C4-2B (cell line): ENCODE data around the gene ABHD12.

ENCODE experiments used
- ZFX ChIP-seq: fragments of 450-650 bp; IDR thresholded peaks from 2 replicates; pipeline ENCODE4 v1.6.1; 2017
- TF ChIP-seq, protein P1 (sequence below): fragments of 450-650 bp; conservative IDR thresholded peaks from 2 replicates; pipeline ENCODE4 v1.5.1; 2017; ENCODE audit warnings: mild to moderate bottlenecking

DNA sequence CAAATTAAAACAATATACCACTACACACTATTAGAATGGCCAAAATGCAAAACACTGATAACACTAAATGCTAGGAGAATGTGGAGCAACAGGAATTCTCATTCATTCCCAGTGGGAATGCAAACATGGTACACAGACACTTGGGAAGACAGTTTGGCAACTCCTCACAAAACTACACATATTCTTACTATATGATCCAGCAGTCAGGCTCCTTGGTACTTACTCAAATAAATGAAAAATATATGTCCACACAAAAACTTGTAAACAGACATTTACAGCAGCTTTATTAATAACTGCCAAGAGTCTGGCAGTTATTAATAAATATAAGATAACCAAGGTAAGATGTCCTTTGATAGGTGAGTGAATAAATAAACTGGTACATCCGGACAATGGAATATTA is 44.9 kb downstream of the ABHD12 start:
- TF ChIP-seq, protein P1, sequence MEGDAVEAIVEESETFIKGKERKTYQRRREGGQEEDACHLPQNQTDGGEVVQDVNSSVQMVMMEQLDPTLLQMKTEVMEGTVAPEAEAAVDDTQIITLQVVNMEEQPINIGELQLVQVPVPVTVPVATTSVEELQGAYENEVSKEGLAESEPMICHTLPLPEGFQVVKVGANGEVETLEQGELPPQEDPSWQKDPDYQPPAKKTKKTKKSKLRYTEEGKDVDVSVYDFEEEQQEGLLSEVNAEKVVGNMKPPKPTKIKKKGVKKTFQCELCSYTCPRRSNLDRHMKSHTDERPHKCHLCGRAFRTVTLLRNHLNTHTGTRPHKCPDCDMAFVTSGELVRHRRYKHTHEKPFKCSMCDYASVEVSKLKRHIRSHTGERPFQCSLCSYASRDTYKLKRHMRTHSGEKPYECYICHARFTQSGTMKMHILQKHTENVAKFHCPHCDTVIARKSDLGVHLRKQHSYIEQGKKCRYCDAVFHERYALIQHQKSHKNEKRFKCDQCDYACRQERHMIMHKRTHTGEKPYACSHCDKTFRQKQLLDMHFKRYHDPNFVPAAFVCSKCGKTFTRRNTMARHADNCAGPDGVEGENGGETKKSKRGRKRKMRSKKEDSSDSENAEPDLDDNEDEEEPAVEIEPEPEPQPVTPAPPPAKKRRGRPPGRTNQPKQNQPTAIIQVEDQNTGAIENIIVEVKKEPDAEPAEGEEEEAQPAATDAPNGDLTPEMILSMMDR, result no peak
- no peak for TF ChIP-seq ZFX
